ENCODE measurements around the gene ARID5A.

DNA sequence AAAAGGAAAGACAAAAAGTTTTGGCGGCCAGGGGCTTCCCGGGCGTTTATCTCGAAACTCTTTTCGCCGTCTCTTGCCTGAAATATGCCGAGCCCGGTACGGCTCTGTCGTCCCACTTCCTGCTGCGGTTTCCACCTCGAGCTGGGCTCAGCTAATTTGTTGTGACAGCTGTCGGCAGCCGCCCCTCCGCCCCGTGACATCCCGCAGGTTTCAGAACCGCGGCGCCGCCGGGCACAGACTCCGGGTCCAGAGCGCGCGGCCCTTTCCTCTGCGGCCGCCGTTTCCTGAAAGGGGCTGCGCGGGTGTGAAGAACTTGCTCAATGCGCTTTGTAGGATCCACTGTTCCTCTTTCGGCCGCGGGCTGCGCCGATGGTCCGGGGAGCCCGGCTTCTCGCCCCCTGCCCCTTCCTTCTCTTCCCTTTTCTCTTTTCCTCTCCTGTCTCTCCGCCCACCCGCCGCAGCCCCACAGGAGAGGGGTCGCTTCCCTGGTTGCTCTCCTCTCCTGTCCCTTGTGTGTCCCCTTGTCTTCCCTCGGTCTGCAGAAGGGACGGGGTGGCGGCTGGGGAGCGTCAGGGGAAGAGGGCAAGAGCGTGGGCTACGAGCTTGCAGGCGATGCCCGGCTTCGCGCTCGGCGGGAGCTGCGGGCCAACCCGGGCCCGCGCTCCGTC, 648 bp downstream of the ARID5A start:
- TF ChIP-seq POLR2AphosphoS5 (IDR thresholded peaks at IDR 0.05; ENCODE audit: low read depth, low read length) (peak; percentile 52; the same call in 1 of the 2 replicates), POLR2A (IDR thresholded peaks at IDR 0.05; ENCODE audit: low read depth, low read length) (peak; percentile 65; the same call in 1 of the 2 replicates), SPI1 (IDR thresholded peaks at IDR 0.05; ENCODE audit: low read depth, low read length) (peak; percentile 44; the same call in 1 of the 2 replicates), PAX5 (IDR thresholded peaks at IDR 0.05; ENCODE audit: insufficient read depth, low read length, severe bottlenecking) (peak; percentile 5), POU2F2 (IDR thresholded peaks at IDR 0.05; ENCODE audit: low read depth, low read length) (peak; percentile 62; the same call in 1 of the 2 replicates)
